Stimulated activated CD8-positive, alpha-beta memory T cell treated with anti-CD3 and anti-CD28 coated beads, Interleukin-7, amount 100 ng/mL, for 4 hours (primary cell): ENCODE measurements around the gene CTSA.
"Not testable (repeated sequence)": the region's sequence is repeated elsewhere in the genome, so short reads cannot be mapped to it uniquely, and the experiment has no call there.

ENCODE experiments used
- DNase-seq, 2 donors: peaks; one replicate each; pipeline ENCODE4 v3.0.0-alpha.2; 2020; ENCODE audit warnings: low read depth in 2 of 2

Gene CTSA

DNA sequence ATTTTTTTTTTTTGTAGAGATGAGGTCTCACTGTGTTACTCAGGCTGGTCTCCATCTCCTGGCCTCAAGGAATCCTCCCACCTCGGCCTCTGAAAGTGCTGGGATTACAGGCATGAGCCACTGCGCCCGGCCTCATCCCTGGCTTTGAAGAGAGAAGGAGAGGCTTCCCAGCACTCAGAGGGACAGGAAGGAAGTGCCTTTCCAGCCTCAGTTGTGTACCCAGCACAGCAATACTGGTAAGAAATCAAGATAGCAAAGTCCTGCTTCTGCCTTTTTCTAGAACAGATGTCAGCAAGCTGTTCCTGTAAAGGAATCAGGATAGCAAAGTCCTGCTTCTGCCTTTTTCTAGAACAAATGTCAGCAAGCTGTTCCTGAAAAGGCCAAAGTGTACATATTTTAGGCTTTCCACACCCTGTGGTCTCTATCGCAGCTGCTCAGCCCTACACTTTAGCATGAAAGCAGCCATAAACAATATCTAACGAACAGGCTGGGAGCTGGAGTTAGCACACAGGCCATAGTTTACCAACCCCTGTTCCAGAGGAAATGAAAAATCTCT, 27.1 kb downstream of the CTSA start:
- DNase-seq = no peak

DNA sequence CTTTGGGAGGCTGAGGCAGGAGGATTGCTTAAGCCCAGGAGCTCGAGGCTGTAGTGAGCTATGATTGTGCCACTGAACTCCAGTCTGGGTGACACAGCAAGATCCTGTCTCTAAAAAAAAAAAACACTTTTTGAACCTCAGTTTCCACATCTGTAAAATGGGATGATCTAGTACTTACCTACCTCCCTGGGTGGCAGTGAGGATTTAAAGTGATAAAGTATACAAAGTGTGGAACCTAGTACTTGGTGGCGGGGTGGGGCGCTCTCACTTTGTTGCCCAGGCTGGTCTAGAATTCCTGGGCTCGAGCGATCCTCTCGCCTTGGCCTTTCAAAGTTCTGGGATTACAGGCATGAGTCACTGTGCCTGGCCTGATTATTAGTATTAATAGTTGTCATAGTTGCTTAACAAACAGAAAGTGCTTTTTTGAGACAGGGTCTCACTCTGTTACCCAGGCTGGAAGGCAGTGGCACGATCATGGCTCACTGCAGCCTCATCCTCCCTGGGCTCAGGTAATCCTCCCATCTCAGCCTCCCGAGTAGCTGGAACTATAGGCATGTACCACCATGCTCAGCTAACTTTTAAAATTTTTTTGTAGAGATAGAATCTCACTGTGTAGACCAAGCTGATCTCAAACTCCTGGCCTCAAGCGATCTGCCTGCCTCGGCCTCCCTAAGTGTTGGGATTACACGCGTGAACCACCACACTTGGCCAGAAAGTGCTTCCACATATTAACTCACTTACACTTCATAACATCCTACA, 27.8 kb downstream of the CTSA start:
- no peak for DNase-seq

DNA sequence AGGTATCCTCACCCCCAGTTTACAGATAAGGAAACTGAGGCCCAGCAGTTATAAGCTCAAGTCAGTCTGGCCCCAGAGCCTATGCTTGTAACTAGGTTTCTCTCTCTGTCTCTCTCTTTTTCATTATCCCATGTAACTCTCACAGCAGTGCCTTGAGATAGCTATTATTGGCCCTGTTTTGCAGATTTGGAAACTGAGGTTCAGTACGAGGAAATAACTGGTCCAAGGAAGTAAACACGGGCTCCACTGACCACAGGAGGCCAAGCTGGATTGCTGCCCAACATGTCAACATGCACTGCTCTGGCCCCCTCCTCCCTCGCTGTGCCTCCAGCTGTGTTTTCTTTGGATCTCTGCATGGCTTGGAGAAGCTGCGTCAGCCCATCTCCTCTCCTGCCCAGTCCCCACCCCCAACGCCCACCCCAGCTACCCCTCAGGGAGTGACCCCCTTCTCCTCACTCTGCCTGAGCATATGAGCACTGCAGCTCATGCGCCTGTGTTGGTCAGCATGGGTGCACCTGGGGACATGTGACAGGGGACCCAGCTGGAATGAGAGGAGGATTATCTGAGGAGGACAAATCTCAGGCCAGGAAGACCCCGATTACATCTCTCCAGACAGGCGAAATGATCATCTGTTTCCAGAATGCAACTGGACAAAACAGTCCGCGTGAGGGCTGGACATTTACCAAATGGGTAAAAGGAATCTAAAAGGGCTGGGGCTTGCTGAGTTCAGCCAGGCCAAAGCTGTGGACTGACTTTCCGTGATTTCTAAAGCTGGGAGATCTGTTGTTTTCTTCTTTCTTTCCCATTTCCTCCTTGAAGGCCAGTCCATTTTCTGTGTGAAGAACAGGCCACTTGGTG, 28.6 kb downstream of the CTSA start:
- no peak for DNase-seq

DNA sequence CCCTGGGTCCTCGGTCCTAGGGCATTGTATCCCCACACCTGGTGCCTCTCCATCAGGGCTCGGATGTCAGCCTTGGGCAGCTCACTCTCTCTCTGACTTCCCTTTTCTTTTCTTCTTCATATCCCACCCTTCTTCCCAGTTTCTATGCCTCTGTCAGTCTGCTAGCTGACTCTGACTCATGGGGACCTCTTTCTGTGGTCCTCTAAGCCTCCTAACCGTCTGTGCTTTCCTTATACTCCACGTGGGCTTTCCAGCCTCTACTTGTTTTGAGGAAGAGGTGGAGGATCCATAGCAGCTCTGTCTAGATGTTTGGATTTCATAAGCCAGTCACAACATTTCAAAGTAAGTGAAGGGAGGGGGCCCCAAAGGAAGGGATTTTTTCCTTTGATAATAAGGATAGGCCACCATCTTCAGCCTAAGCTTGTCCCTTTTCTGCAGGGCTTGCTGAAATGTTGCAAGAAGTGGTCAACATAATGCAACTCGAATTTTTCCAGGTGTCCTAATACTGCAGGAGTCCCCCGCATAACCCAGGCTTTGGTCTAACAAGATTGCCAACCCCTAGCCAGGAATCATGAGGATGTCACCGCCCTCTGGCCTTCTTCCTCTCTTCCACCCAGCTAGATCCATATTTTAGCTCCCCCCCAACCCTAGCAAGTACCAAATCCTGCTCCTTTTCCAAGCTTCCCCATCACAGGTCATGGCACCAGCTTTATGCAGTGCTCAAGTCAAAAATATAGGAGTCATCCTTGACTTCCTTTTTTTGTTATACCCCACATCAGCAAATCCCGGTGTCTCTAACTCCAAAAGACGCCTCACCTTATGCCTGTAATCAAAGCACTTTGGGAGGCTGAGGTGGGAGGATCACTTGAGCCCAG, 29.6 kb downstream of the CTSA start:
- no peak for DNase-seq

DNA sequence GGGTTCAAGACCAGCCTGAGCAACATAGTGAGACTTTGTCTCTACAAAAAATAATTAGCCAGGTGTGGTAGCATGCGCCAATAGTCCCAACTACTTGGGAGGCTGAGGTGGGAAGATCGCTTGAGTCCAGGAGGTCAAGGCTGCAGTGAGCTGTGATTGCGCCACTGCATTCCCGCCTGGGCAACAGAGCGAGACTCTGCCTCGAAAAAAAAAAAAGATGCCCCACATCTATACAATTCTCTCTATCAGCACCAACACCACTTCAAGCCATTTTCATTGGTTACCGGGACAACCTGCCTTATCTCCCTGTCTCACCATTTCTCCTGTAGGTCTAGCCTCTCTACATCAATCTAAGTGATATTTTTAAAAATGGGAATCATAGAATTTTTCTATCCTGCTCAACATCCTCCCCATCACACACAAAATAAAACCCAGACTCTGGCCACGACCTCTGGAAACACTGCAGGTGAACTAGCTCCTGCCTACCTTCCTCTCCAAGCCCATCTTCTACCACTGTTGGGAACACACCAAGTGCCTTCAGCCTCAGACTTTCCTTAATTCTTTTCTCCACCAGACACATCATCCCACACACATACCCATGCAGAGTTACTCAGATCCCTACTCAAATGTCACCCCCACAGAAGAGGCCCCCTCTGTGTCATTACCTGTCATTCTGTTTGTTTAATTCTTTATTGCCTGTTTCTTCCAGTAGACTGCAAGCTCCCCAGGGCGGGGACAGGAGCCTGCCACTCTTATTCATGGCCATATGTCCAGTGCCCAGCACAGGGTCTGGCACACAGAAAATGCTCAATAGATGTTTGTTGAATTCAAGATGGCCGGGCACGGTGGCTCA, 30.4 kb downstream of the CTSA start:
- DNase-seq = no peak

DNA sequence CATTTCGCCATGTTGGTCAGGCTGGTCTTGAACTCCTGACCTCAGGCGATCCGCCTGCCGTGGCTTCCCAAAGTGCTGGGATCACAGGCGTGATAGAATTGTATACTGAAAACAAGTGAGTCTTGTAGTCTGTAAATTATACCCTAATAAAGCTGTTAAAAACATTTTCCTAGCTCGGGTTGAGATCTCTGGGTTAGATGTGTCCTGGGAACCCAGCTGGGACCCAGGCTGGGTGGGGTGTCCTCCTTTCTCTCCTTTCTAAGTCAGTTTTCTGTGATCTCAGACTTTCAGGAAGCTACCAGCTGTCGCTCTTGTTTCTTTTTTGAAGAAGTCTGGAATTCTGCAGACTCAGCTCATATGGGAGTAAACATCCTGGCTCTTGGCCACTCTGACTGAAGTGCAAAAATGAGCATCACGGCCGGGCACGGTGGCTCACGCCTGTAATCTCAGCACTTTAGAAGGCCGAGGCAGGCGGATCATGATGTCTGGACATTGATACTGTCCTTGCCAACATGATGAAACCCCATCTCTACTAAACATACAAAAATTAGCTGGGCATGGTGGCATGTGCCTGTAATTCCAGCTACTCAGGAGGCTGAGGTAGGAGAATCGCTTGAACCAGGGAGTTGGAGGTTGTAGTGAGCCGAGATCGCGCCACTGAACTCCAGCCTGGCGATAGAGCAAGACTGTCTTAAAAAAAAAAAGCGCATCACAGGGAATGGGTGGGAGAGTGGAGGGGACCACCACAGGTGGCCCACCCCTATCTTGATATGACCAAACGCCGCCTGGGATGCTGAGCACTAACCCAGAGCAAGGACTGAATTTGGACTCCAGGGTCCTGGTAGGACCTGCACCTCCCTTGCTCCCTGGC, 33.5 kb downstream of the CTSA start:
- DNase-seq = no peak

DNA sequence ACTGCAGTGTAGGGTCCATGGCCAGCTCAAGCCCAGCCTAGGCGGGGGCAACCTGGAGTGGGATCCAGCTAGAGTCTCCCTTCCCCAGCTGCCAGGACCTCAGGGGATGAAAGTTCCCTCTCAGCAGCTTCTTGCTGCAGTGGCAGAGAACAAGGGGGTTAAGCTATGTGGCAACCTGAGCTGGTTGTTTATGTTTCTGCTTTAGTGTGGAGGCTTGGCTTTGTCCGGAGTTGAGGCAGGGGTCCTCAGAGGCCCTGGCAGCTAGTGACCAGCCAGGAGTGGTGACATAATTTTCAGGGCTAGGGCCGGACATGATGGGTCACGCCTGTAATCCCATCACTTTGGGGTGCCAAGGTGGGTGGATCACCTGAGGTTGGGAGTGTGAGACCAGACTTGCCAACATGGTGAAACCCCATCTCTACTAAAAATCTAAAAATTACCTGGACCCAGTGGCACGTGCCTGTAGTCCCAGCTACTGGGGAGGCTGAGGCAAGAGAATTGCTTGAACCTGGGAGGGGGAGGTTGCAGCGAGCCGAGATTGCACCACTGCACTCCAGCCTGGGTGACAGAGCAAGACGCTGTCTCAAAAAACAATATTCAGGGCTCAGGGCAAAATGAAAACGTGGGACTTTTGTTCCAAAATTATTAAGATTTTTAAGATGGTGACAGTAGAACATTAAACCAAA, 34.8 kb downstream of the CTSA start:
- no peak for DNase-seq

DNA sequence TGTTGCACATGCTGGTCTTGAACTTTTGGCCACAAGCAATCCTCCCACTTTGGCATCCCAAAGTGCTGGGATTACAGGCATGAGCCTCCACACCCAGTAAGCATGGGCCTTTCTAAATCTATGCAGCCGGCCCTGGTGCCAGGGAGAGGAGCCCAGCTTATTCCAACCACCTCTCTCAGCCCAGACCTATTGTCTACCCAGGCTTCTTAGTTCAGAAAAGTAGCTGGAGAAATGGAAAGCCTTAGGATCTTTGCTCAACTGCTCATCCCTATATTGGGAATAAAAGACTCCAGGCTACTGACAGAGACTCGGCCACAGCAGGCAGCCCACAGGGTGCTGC, 35.6 kb downstream of the CTSA start:
- DNase-seq = no peak

DNA sequence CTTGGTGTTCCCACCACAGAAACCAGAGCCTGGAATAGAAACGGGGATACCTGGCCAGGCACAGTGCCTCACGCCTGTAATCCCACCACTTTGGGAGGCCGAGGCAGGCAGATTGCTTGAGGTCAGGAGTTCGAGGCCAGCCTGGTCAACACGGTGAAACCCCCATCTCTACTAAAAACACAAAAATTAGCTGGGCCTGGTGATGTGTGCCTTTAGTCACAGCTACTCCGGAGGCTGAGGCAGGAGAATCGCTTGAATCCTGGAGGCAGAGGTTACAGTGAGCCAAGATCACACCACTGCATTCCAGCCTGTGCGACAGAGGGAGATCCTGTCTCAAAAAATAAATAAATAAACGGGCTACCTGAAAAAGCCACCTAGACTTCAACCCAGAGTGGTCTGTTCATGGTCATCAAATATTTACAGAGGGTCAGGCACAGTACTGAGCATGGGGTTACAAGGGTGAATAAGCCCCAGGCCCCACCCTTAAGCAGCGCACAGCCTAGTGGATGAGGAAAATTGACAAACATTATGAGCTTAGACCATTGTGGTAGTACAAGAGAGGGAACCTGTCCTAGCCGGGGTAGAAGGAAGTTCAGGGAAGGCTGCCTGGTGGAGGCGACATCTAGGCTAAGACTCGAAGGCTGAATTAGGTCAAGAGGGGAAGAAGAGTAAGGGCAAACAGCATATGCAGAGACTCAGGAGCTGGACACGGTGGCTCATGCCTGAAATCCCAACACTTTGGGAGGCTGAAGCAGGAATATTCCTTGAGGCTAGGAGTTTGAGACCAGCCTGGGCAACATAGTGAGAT, 36.1 kb downstream of the CTSA start:
- DNase-seq = no peak

DNA sequence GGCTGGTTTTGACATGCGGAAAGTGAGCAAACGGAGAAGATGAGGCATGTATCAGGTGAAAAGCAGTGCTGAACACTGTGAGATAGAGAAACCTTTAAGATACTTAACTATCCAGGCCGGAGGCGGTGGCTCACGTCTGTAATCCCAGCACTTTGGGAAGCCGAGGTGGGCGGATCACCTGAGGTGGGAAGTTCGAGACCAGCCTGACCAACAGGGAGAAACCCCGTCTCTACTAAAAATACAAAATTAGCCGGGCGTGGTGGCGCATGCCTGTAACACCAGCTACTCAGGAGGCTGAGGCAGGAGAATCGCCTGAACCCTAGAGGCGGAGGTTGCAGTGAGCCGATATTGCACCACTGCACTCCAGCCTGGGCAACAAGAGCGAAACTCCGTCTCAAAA, 40.5 kb downstream of the CTSA start:
- not testable (repeated sequence) for DNase-seq

DNA sequence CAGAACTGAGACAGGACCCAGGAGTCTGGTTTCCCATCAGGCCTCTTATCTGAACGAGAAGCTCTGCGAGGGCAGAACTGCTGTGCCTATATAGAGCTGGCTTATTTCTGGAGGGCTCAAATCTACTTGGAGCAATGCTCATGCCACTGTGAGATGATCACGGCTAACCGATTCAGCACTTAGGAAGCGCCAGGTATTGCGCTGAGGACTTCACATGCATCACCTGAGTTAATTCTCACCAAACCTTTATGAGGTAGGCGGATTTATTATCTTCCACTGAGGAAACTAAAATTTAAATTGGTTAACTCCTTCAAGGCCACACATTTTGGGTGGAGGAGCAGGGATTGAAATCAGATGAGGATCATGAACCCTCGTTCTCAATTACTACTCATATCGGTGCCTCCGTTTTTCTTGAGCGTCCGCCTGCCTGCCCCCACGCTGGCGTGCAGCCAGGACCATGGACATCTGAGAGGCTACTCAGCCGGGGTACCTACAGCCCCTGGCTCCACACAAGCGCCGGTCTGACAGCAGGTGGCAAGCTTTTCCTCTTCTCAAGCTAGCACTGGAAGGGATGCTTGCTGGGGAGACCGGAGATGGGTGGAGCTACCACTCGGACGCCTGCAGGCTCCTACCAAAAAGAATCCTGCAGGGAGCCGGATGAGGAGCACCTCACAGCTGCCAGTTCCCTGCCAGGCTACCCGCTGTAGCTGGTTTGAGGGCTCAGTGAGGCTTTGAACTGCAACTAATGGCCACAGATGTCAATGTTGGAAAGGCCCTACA, 42.3 kb downstream of the CTSA start:
- DNase-seq = peak; percentile 32 to 40

DNA sequence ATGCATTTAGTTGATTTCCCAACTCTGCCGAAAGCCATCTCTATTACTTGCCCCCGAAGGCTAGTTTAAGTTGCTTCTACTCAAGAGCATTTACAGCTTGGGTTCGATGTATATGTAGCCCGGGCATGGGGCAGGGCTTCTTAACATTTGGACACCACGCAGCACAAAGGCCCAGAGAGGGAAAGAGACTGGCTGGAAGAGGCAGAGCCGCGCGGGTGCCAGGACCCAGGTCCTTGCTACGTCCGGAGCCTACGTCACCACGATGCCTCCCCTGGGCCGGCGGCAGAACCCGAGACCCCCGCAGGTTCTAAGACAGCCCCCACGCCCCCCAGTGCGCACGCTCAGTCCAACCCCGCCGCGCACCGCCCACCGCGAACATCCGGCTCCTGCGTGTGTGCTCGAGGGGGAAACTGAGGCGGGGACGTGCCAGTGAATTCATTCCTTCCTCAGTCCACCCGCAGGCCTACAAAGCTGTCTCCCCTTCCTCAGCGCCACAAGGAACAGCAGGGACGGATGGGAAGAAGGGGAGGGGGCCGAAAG, 43.0 kb downstream of the CTSA start:
- DNase-seq = peak in 1 of 2 donors; percentile 53

DNA sequence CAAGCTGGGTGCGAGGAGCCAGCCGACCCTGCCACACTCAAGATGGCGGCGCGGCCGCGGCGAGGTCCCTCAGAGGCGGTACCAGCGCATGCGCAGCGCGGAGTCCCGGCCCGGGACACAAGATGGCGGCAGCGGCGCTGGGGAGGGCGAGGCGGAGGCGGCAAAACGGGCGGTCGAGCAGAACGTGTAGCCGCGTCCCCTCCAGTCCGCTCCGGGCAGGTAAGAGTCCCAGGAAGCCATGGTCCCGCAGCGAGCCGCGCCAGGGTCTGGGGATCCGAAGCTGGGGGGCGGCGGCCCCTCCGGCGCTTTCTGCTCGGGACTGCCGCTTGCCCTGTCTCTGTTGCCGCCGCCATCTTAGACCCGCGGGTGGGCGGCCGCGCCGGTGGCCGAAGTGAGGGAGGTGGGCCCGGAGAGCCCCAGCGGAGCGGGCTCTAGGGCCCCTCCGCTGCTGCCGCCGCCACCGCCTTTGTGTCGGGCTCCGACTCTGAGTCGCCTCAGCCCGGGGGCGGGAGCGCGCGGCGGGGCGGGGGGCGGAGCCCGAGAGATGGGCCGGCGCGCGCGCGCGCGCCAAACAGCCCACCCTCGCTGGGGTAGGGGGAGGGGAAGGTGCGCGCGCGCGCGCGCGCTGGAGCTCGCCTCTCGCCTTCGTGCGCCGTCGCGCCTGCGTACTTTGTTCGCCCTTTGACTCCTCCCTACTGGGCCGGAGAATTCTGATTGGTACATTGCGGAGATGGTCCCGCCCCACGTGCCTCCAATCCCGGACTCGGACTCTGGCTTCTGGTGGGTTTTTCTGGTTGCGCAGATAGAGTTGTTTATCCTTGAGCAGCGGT, 43.7 kb downstream of the CTSA start, which contains the start of gene PCIF1:
TSS of gene PCIF1 (plus strand) at position 98 of the 830 bp plus-strand sequence. CDS start 4,317 bp downstream, outside the sequence.
- peak; percentile 97 to 98 for DNase-seq

DNA sequence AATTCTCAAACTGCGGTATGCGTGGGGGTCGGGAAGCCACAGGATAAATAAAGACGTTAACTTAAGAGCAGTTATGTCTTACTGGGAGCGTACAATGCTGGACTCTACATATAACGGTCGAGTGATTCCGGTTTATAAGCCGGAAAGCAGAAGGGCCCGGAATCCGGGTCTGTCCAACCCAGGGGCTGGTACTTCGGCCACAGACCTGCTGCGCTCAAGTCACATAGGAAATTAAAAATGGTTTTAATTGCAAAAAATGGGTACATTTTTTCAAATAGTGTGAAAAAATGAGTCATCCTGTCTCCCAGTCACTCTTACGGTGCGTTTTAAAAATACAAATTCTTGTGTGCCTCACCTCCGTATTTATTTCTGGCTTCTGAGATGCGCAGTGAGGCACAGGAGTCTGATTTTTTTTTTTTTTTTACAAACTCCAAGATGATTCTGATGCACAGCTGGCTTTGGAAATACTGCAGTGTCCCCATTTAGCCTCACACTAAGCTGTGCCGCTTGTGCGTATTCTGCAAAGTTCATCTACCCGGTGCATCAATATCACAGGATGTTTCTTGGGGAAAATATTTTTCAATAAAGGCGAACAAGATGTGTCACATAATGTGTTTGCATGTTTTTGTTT, 44.4 kb downstream of the CTSA start:
- DNase-seq = no peak

DNA sequence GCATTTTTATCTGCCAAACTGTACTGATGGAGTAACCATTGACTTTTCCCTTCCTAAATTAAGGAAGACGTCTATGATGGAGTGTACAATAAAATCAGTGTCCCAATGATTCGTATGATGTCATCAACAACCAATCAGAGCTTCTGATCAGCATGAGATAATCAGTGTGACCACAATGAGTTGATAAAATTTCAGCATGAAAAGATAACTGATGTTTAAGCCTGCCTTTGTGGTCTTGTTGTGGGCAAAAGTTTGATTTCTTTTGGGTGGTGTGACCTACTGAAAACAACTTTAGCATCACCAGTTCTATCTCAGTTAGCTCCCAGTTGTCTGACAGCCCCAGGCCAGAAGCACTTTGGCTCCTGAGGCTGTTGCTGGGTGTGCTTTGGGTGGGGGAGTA, 46.6 kb downstream of the CTSA start:
- DNase-seq = no peak
